HEK293 (cell line): ENCODE results near the gene TTLL12.

ENCODE experiments used
- CTCF ChIA-PET: fragments of 350-600 bp; formaldehyde crosslinking; extraction: SDS; loops from one replicate; lab custom pipeline; 2021; ENCODE audit warnings: antibody characterized with exemption; lab: Yijun Ruan, JAX
- POLR2A ChIA-PET: fragments of 300-600 bp; formaldehyde crosslinking; extraction: SDS; loops from one replicate; lab custom pipeline; 2020; ENCODE audit warnings: antibody characterized with exemption, inconsistent platforms; lab: Yijun Ruan, JAX
- H3K27ac ChIP-seq: fragments of 200-500 bp; sonication (Bioruptor generic); 2 replicates; pipeline ENCODE4 v1.5.1; 2014; ENCODE audit warnings: low read depth, low read length, control low read depth, inconsistent platforms; ENCODE audit errors: extremely low read depth
- H3K36me3 ChIP-seq, 2 experiments: fragments of 200-500 bp in 1 of 2; sonication (Bioruptor generic) in 1 of 2; 1 replicate in 1 of 2; 2 replicates in 1 of 2; pipeline ENCODE4 v1.5.1; 2014 to 2017; ENCODE audit warnings: inconsistent platforms in 2 of 2, low read length in 2 of 2; ENCODE audit not compliant: control insufficient read depth in 2 of 2, insufficient read depth in 1 of 2
- H3K4me1 ChIP-seq: fragments of 200-500 bp; sonication (Bioruptor generic); 2 replicates; pipeline ENCODE4 v1.5.1; 2014; ENCODE audit warnings: mild to moderate bottlenecking, low read length, inconsistent platforms; ENCODE audit not compliant: control insufficient read depth, insufficient read depth
- H3K4me3 ChIP-seq: 2 replicates; pipeline ENCODE4 v1.5.1; 2011; ENCODE audit warnings: low read depth, mild to moderate bottlenecking, control low read depth, low read length, moderate library complexity
- H3K9me3 ChIP-seq: fragments of 200-500 bp; sonication (Bioruptor generic); 2 replicates; pipeline ENCODE4 v1.5.1; 2014; ENCODE audit warnings: low read depth, low read length, inconsistent platforms; ENCODE audit not compliant: control insufficient read depth, insufficient read depth
- AEBP2 ChIP-seq: fragments of 450-650 bp; formaldehyde crosslinking; IDR thresholded peaks from 2 replicates; pipeline ENCODE4 v1.5.1; 2016; ENCODE audit warnings: missing biosample characterization, missing genetic modification characterization, borderline replicate concordance
- CTCF ChIP-seq: fragments of 450-650 bp; formaldehyde crosslinking; IDR thresholded peaks from 2 replicates; pipeline ENCODE4 v1.5.1; 2016; ENCODE audit warnings: missing biosample characterization, missing genetic modification characterization
- KLF17 ChIP-seq: fragments of 450-650 bp; formaldehyde crosslinking; IDR thresholded peaks from 2 replicates; pipeline ENCODE4 v1.5.1; 2016; ENCODE audit warnings: missing biosample characterization, missing genetic modification characterization
- SP3 ChIP-seq: fragments of 450-650 bp; formaldehyde crosslinking; IDR thresholded peaks from 2 replicates; pipeline ENCODE4 v1.5.1; 2016; ENCODE audit warnings: missing biosample characterization, missing genetic modification characterization
- ZIC2 ChIP-seq: fragments of 450-650 bp; formaldehyde crosslinking; IDR thresholded peaks from 2 replicates; pipeline ENCODE4 v1.5.1; 2016; ENCODE audit warnings: missing biosample characterization, missing genetic modification characterization
- ZNF140 ChIP-seq: fragments of 450-650 bp; formaldehyde crosslinking; IDR thresholded peaks from 2 replicates; pipeline ENCODE4 v1.5.1; 2016; ENCODE audit warnings: missing biosample characterization, missing genetic modification characterization
- ZNF335 ChIP-seq: fragments of 450-650 bp; formaldehyde crosslinking; conservative IDR thresholded peaks from 2 replicates; pipeline ENCODE4 v1.5.1; 2016; ENCODE audit warnings: missing biosample characterization, missing genetic modification characterization
- ZNF362 ChIP-seq: fragments of 450-650 bp; formaldehyde crosslinking; IDR thresholded peaks from 2 replicates; pipeline ENCODE4 v1.5.1; 2016; ENCODE audit warnings: missing biosample characterization, missing genetic modification characterization
- ZNF549 ChIP-seq: fragments of 450-650 bp; IDR thresholded peaks from 2 replicates; pipeline ENCODE4 v1.5.1; 2018; ENCODE audit warnings: missing biosample characterization, missing genetic modification characterization, mild to moderate bottlenecking, inconsistent platforms, moderate library complexity
- ZNF571 ChIP-seq: fragments of 450-650 bp; formaldehyde crosslinking; IDR thresholded peaks from 2 replicates; pipeline ENCODE4 v1.5.0; 2017; ENCODE audit warnings: missing biosample characterization, missing genetic modification characterization

TTLL12 gene

GRCh38 chr22:43118024-43118849, 68.7 kb downstream of the TTLL12 start:
- TF ChIP-seq KLF17 (tag by site-specific recombination) (0 out of 2 replicates have a peak, but pooled peaks have one; percentile 28), ZIC2 (tag by site-specific recombination) (peak; percentile 97), ZNF140 (no peak), ZNF549 (tag by site-specific recombination) (no peak)
- POLR2A ChIA-PET = no interaction called here
- CTCF ChIA-PET = interaction anchor here (0.6 kb wide), 3 partner anchors 8 to 1212 kb away, joined by 3 read pairs; no protein-coding TSS in a partner anchor
- H3K4me3 ChIP-seq = no peak overlapping the region
- H3K9me3 ChIP-seq = no peaks in the 10 kb centered on the region
- H3K4me1 ChIP-seq = 0 out of 2 replicates have a peak, but pooled peaks cover 4% of the 10 kb centered on the region
- H3K36me3 ChIP-seq = no peaks in the 10 kb centered on the region
- H3K27ac ChIP-seq = no peak overlapping the region

- no peaks in the 10 kb centered on the region for H3K9me3 ChIP-seq
- H3K4me3 ChIP-seq = no peak overlapping the region
- ChIA-PET CTCF (interaction anchor here (0.9 kb wide), 1 partner anchor 10 kb away, joined by 5 read pairs; no protein-coding TSS in a partner anchor), POLR2A (interaction anchor here (0.6 to 1.2 kb wide), 2 partner anchors 64 to 101 kb away, joined by 3 read pairs; no protein-coding TSS in a partner anchor)
- H3K4me1 ChIP-seq = 0 out of 2 replicates have a peak, but pooled peaks cover 4% of the 10 kb centered on the region
- no peaks in the 10 kb centered on the region for H3K36me3 ChIP-seq
- TF ChIP-seq CTCF (no peak), ZNF571 (no peak), SP3 (no peak), AEBP2 (tag by site-specific recombination) (no peak), ZNF335 (tag by site-specific recombination) (no peak), ZNF362 (tag by site-specific recombination) (no peak)
- no peak overlapping the region for H3K27ac ChIP-seq
Observed at GRCh38 chr22:43116932-43117331, 70.0 kb downstream of the TTLL12 start.
